Stimulated activated CD8-positive, alpha-beta memory T cell treated with anti-CD3 and anti-CD28 coated beads, Interleukin-7, amount 100 ng/mL, for 48 hours (primary cell): ENCODE measurements around the gene EFCAB10.

Experiments used
- DNase-seq, 2 donors: peaks; one replicate each; pipeline ENCODE4 v3.0.0-alpha.2; 2020; ENCODE audit warnings: low read depth in 1 of 2; ENCODE audit errors: extremely low read depth in 1 of 2

The EFCAB10 gene

GRCh38 chr7:105581066-105581811, at the start of gene EFCAB10:
Gene EFCAB10 (minus strand): TSS chr7:105581493. CDS start chr7:105581463, 30 bp downstream.
- DNase-seq = peak; percentile 21 to 58

- no peak for DNase-seq
Measured at GRCh38 chr7:105625986-105626385, 44.7 kb upstream of the EFCAB10 start.

- DNase-seq = no peak
Measured at GRCh38 chr7:105623906-105624305, 42.6 kb upstream of the EFCAB10 start.

GRCh38 chr7:105623378-105623777, 42.1 kb upstream of the EFCAB10 start:
- DNase-seq = no peak

GRCh38 chr7:105622106-105622731, 40.9 kb upstream of the EFCAB10 start:
- no peak for DNase-seq

GRCh38 chr7:105621617-105622016, 40.3 kb upstream of the EFCAB10 start:
- DNase-seq = no peak

- DNase-seq = no peak
Measured at GRCh38 chr7:105621176-105621575, 39.9 kb upstream of the EFCAB10 start.

GRCh38 chr7:105619590-105619989, 38.3 kb upstream of the EFCAB10 start:
- DNase-seq = no peak

GRCh38 chr7:105618016-105618296, 36.7 kb upstream of the EFCAB10 start:
- no peak for DNase-seq

GRCh38 chr7:105617280-105618015, 36.2 kb upstream of the EFCAB10 start:
- no peak for DNase-seq

- DNase-seq = no peak
Measured at GRCh38 chr7:105614341-105614840, 33.1 kb upstream of the EFCAB10 start.

GRCh38 chr7:105613611-105614330, 32.5 kb upstream of the EFCAB10 start:
- no peak for DNase-seq

GRCh38 chr7:105612806-105613205, 31.5 kb upstream of the EFCAB10 start:
- no peak for DNase-seq

- no peak for DNase-seq
Measured at GRCh38 chr7:105611856-105612775, 30.8 kb upstream of the EFCAB10 start.

GRCh38 chr7:105610165-105610930, 29.1 kb upstream of the EFCAB10 start:
- DNase-seq = no peak

- no peak for DNase-seq
Measured at GRCh38 chr7:105602325-105603305, 21.3 kb upstream of the EFCAB10 start.

GRCh38 chr7:105600720-105601550, 19.6 kb upstream of the EFCAB10 start:
- no peak for DNase-seq
